MCF 10A (cell line): ENCODE measurements around the gene RIC8B. TPM values are rescaled to one million over a fixed set of nuclear protein-coding genes. Genes with fewer than 3 reads are reported as not detected.
A peak's percentile ranks its signal among the peaks of the same experiment; 100 is the strongest.
"Not testable (repeated sequence)": the region's sequence is repeated elsewhere in the genome, so short reads cannot be mapped to it uniquely, and the experiment has no call there.

Source experiments
- BruUV-seq: library from RNA; stranded (reverse); fragments of 400-500 nt; replicated peaks from 2 replicates; lab custom pipeline; 2021; lab: Mats Ljungman, UMichigan
- CTCF ChIA-PET: fragments of 300-600 bp; sonication (Branson Sonifier 250); formaldehyde crosslinking; extraction: SDS; loops from one replicate; lab custom pipeline; 2021; ENCODE audit warnings: antibody characterized with exemption, inconsistent platforms; lab: Yijun Ruan, JAX
- POLR2A ChIA-PET: fragments of 300-600, 350-650 bp; sonication (Branson Sonifier 250); formaldehyde crosslinking; extraction: SDS; loops from one replicate; lab custom pipeline; 2020; ENCODE audit warnings: antibody characterized with exemption, inconsistent platforms; lab: Yijun Ruan, JAX
- DNase-seq: peaks from one replicate; pipeline ENCODE4 v3.0.0-alpha.2; 2018; ENCODE audit not compliant: unreplicated experiment
- H3K27ac Mint-ChIP-seq: one replicate; pipeline ENCODE4 v1.8.0; 2022; ENCODE audit warnings: mild to moderate bottlenecking, low read depth, mixed read lengths; ENCODE audit not compliant: unreplicated experiment
- H3K27me3 Mint-ChIP-seq: one replicate; pipeline ENCODE4 v1.8.0; 2022; ENCODE audit warnings: mixed read lengths; ENCODE audit not compliant: insufficient read depth, unreplicated experiment
- H3K36me3 Mint-ChIP-seq: one replicate; pipeline ENCODE4 v1.8.0; 2022; ENCODE audit warnings: mild to moderate bottlenecking, moderate library complexity, mixed read lengths; ENCODE audit not compliant: insufficient read depth, unreplicated experiment
- H3K4me1 Mint-ChIP-seq: one replicate; pipeline ENCODE4 v1.8.0; 2022; ENCODE audit warnings: mixed read lengths; ENCODE audit not compliant: insufficient read depth, unreplicated experiment
- H3K4me3 Mint-ChIP-seq: one replicate; pipeline ENCODE4 v1.8.0; 2022; ENCODE audit warnings: mild to moderate bottlenecking, moderate library complexity, mixed read lengths; ENCODE audit not compliant: unreplicated experiment
- H3K9me3 Mint-ChIP-seq: one replicate; pipeline ENCODE4 v1.8.0; 2022; ENCODE audit warnings: mixed read lengths; ENCODE audit not compliant: unreplicated experiment
- CTCF ChIP-seq: fragments of 200-600 bp; IDR thresholded peaks from one replicate; pipeline ENCODE4 v1.8.0; 2022; ENCODE audit warnings: antibody characterized with exemption, mild to moderate bottlenecking; ENCODE audit not compliant: unreplicated experiment
- intact Hi-C: fragments of 100-400 bp; cut with micrococcal nuclease; formaldehyde crosslinking; loops from 2 replicates; pipeline ENCODE4 v1.14.1; 2022
- total RNA-seq: library from RNA; stranded (reverse); gene quantifications from 2 replicates; pipeline ENCODE4 v1.2.3, GENCODE V29; 2022

The RIC8B gene
- total RNA-seq, 1 experiment from 2014 or later = 10.0 TPM

- Mint-ChIP-seq H3K27ac (no peak overlapping the region), H3K4me3 (no peak overlapping the region), H3K4me1 (no peaks in the 10 kb centered on the region), H3K27me3 (no peaks in the 10 kb centered on the region), H3K9me3 (no peaks in the 10 kb centered on the region), H3K36me3 (no peaks in the 10 kb centered on the region)
- no TSS peak for BruUV-seq
- TF ChIP-seq CTCF = no peak
- CTCF ChIA-PET = interaction anchor here (0.7 kb wide), 1 partner anchor 139 kb away, joined by 3 read pairs; no protein-coding TSS in a partner anchor
- POLR2A ChIA-PET = interaction anchor here (0.7 kb wide), 1 partner anchor 12 kb away, joined by 4 read pairs; no protein-coding TSS in a partner anchor
- no peak for DNase-seq
- intact Hi-C loops = no loop called here
These were observed 141.1 kb downstream of the RIC8B start for GRCh38 chr12:106915635-106916026.

GRCh38 chr12:106917503-106917902 is 143.0 kb downstream of the RIC8B start:
- intact Hi-C loops = no loop called here
- CTCF ChIA-PET = interaction anchor here (0.6 to 5.5 kb wide), 6 partner anchors 16 to 690 kb away, joined by 3 to 58 read pairs (median 4); no protein-coding TSS in a partner anchor
- POLR2A ChIA-PET = no interaction called here
- TF ChIP-seq CTCF = no peak
- BruUV-seq = no TSS peak
- Mint-ChIP-seq H3K4me3 (no peak overlapping the region), H3K36me3 (peaks cover 3% of the 10 kb centered on the region), H3K27ac (no peak overlapping the region), H3K4me1 (no peaks in the 10 kb centered on the region), H3K9me3 (no peaks in the 10 kb centered on the region), H3K27me3 (peaks cover 7% of the 10 kb centered on the region)
- DNase-seq = no peak

- Mint-ChIP-seq H3K36me3 (peaks cover 6% of the 10 kb centered on the region), H3K27me3 (peaks cover 12% of the 10 kb centered on the region), H3K4me3 (no peak overlapping the region), H3K4me1 (no peaks in the 10 kb centered on the region), H3K9me3 (no peaks in the 10 kb centered on the region), H3K27ac (no peak overlapping the region)
- ChIA-PET POLR2A (no interaction called here), CTCF (interaction anchor here (0.6 to 5.5 kb wide), 26 partner anchors 10 to 812 kb away, joined by 3 to 58 read pairs (median 4); no protein-coding TSS in a partner anchor)
- peak; percentile 17 for DNase-seq
- intact Hi-C loops = no loop called here
- TF ChIP-seq CTCF = peak; percentile 32
- BruUV-seq = no TSS peak
These were observed 144.3 kb downstream of the RIC8B start for GRCh38 chr12:106918746-106919145.

GRCh38 chr12:106919910-106920544 is 145.5 kb downstream of the RIC8B start:
- peaks cover 6% of the 10 kb centered on the region for H3K36me3 Mint-ChIP-seq
- peaks cover 12% of the 10 kb centered on the region for H3K27me3 Mint-ChIP-seq
- no peak overlapping the region for H3K27ac Mint-ChIP-seq
- DNase-seq = peak; percentile 57
- intact Hi-C loops = loop anchor here (1.0 to 10.0 kb wide), 5 partner anchors 79 to 693 kb away; partner anchors contain the start of gene POLR3B
- ChIA-PET CTCF (interaction anchor here (0.6 to 5.5 kb wide), 35 partner anchors 14 to 771 kb away, joined by 3 to 58 read pairs (median 4); no protein-coding TSS in a partner anchor), POLR2A (interaction anchor here (0.7 to 1.0 kb wide), 2 partner anchors 539 to 563 kb away, joined by 3 read pairs; no protein-coding TSS in a partner anchor)
- no peaks in the 10 kb centered on the region for H3K9me3 Mint-ChIP-seq
- BruUV-seq = no TSS peak
- H3K4me1 Mint-ChIP-seq = no peaks in the 10 kb centered on the region
- no peak overlapping the region for H3K4me3 Mint-ChIP-seq
- peak; percentile 59 for TF ChIP-seq CTCF

GRCh38 chr12:106921976-106922375 is 147.5 kb downstream of the RIC8B start:
- H3K9me3 Mint-ChIP-seq, H3K27ac Mint-ChIP-seq, BruUV-seq, H3K36me3 Mint-ChIP-seq, DNase-seq, H3K4me1 Mint-ChIP-seq, H3K4me3 Mint-ChIP-seq, POLR2A ChIA-PET: not testable (repeated sequence)
- intact Hi-C loops = loop anchor here (2.0 to 10.0 kb wide), 2 partner anchors 81 to 427 kb away; no protein-coding TSS in a partner anchor
- peaks cover 12% of the 10 kb centered on the region for H3K27me3 Mint-ChIP-seq
- CTCF ChIA-PET = interaction anchor here (0.6 to 5.5 kb wide), 9 partner anchors 62 to 720 kb away, joined by 3 to 58 read pairs (median 4); no protein-coding TSS in a partner anchor

GRCh38 chr12:106923594-106923993 is 149.1 kb downstream of the RIC8B start:
- POLR2A ChIA-PET = interaction anchor here (0.6 kb wide), 1 partner anchor 16 kb away, joined by 3 read pairs; no protein-coding TSS in a partner anchor

More at GRCh38 chr12:106923594-106923993, 149.1 kb downstream of the RIC8B start:
- H3K9me3 Mint-ChIP-seq, H3K27ac Mint-ChIP-seq, H3K4me1 Mint-ChIP-seq, CTCF ChIA-PET, BruUV-seq, H3K4me3 Mint-ChIP-seq, DNase-seq, H3K36me3 Mint-ChIP-seq: not testable (repeated sequence)
- intact Hi-C loops = loop anchor here (10.0 kb wide), 1 partner anchor 429 kb away; no protein-coding TSS in a partner anchor
- peaks cover 12% of the 10 kb centered on the region for H3K27me3 Mint-ChIP-seq
